HG02970 (cell line): Measurements from ENCODE around the gene DNA2.

ENCODE experiments used
- ATAC-seq: cut with Tn5 transposase; IDR thresholded peaks from one replicate; pipeline ENCODE4 v1.9.1; 2021; ENCODE audit warnings: mild to moderate bottlenecking, moderate library complexity, moderate number of reproducible peaks; ENCODE audit not compliant: unreplicated experiment, low FRiP score

The DNA2 gene

DNA sequence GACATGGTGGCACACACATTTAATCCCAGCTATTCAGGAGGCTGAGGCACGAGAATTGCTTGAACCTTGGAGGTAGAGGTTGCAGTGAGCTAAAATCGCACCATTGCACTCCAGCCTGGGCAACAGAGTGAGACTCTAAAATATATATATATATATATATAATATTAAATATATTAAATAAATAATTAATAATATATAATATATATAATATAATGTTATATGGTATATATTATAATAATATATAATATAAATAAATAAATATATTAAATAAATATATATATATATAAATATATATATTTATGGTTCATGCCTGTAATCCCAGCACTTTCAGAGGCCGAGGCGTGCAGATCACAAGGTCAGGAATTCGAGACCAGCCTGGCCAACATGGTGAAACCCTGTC lies 105.2 kb downstream of the DNA2 start:
- no peak for ATAC-seq

GRCh38 chr10:68365611-68366010 lies 106.2 kb downstream of the DNA2 start:
- ATAC-seq: no peak

DNA sequence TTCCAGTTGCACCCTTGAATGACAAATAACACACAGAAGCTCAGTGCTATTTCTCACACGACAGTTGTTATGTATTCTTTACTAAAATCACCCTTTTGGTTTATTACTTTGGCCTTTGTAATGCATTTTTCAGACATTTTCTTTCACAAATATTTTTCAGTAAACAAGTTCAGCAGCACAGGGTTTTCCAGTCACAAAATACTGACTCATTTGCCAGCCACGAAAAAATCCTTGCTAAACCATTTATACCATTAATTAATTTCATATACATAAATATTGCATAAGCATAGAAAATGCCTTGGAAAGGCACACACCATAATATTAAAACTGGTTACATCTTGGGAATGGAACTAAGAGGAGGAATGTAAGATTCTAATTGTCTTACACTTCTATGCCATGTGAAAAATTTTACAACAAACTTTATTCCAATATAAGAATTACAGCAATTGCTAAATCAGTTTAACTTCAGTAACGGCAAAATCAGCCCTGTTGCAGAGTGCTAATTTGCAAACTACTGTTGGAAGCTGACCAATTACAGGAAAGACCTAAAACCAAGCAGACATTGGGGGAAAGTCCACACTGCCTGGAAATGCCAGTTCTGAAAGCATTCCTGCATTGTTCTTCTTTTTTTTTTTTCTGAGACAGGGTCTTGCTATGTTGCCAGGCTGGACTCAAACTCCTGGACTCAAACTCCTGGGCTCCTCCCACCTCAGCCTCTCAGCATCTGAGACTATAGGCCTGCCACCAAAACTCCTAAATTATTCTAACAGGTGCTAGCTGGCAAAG lies 107.5 kb downstream of the DNA2 start:
- no peak for ATAC-seq
